Transverse colon (tissue), 4 donors: Measurements from ENCODE around the gene CLSTN1. TPM values are rescaled to one million over a fixed set of nuclear protein-coding genes. Genes with fewer than 3 reads are reported as not detected.

Experiments used
- DNase-seq: peaks from one replicate; pipeline ENCODE4 v3.0.0-alpha.2; 2019
- H3K27ac ChIP-seq, 4 donors: fragments of 200-600 bp; sonication (generic); 2 replicates each; pipeline ENCODE4 v1.5.1; 2016 to 2018; ENCODE audit warnings: inconsistent platforms in 4 of 4
- H3K27me3 ChIP-seq: fragments of 200-600 bp; sonication (generic); 2 replicates; pipeline ENCODE4 v1.5.1; 2017; ENCODE audit warnings: inconsistent platforms
- H3K36me3 ChIP-seq, 4 donors: fragments of 200-600 bp; sonication (generic); 2 replicates each; pipeline ENCODE4 v1.5.1; 2017 to 2019; ENCODE audit warnings: inconsistent platforms in 4 of 4
- H3K4me1 ChIP-seq, 4 donors: fragments of 200-600 bp; sonication (generic); 2 replicates each; pipeline ENCODE4 v1.5.1; 2017 to 2020; ENCODE audit warnings: inconsistent platforms in 4 of 4
- H3K4me3 ChIP-seq, 4 donors: fragments of 200-600 bp; sonication (generic); 1 replicate in 1 of 4; 2 replicates in 3 of 4; pipeline versions ENCODE4 v1.5.1 to v1.6.1; 2017 to 2019; ENCODE audit warnings: inconsistent platforms in 4 of 4
- H3K9me3 ChIP-seq, 2 donors: fragments of 200-600 bp; sonication (generic); 2 replicates each; pipeline ENCODE4 v1.5.1; 2017 to 2019; ENCODE audit warnings: inconsistent platforms in 2 of 2
- CTCF ChIP-seq, 5 experiments: fragments of 200-600 bp in 3 of 5; fragments of 450-650 bp in 2 of 5; sonication (generic) in 3 of 5; IDR thresholded peaks; 1 replicate in 2 of 5; 2 replicates in 3 of 5; pipeline ENCODE4 v1.5.1; 2016 to 2017; ENCODE audit warnings: antibody characterized with exemption in 5 of 5, inconsistent platforms in 3 of 5, mild to moderate bottlenecking in 2 of 5, moderate library complexity in 1 of 5
- EP300 ChIP-seq: sonication (generic); formaldehyde crosslinking; IDR thresholded peaks from one replicate; pipeline ENCODE4 v1.6.1; 2017; ENCODE audit warnings: antibody characterized with exemption, low read depth
- POLR2A ChIP-seq: fragments of 450-650 bp; IDR thresholded peaks from one replicate; pipeline ENCODE4 v1.6.1; 2016; ENCODE audit warnings: antibody characterized with exemption, mild to moderate bottlenecking, moderate library complexity
- POLR2AphosphoS5 ChIP-seq, 3 donors: sonication (generic); formaldehyde crosslinking; IDR thresholded peaks; one replicate each; pipeline ENCODE4 v1.6.1; 2016; ENCODE audit warnings: antibody characterized with exemption in 3 of 3
- WGBS, 2 donors: methylation state at CpG; one replicate each; pipeline ENCODE4 v1.1.5; 2018; ENCODE audit warnings: low coverage in 1 of 2; 5-methylcytosine and 5-hydroxymethylcytosine counted together
- in situ Hi-C, 4 donors: fragments of 200-750 bp; cut with MboI; loops; one replicate each; pipeline versions ENCODE4 v1.15.0 to v1.15.1; 2017; ENCODE audit warnings: low sequenced_read_pairs in 3 of 4, low pct_ligation_motif_present in 1 of 4, low pct_unique_long_range_greater_than_20kb in 1 of 4
- intact Hi-C: fragments of 100-400 bp; cut with DNase I; formaldehyde crosslinking; loops from one replicate; pipeline ENCODE4 v1.15.1; 2023; ENCODE audit warnings: low total_unique reads
- total RNA-seq, 4 donors: library from RNA; depleted of rRNA; stranded (reverse); fragments of >200 nt; gene quantifications; one replicate each; pipeline ENCODE4 v1.1.0, GENCODE V29; 2016

The CLSTN1 gene
- total RNA-seq, 4 donors from 2014 or later, result 118 to 191 (median 143) TPM

GRCh38 chr1:9723068-9723805 is 100.5 kb downstream of the CLSTN1 start:
- in situ Hi-C loops, result no loop called here
- WGBS, 2 donors, result 97% methylated on average over 12 of the region's 14 CpGs; no CpG with 5 or more reads in 1 of the 2 donors
- peaks cover 0 to 10% (median 4%) of the 10 kb centered on the region in 4 donors for H3K4me1 ChIP-seq

GRCh38 chr1:9722378-9722749 is 101.4 kb downstream of the CLSTN1 start:
- Histone ChIP-seq H3K4me3 (no peak overlapping the region), H3K27ac (no peak overlapping the region), H3K27me3 (no peaks in the 10 kb centered on the region), H3K36me3 (peaks cover 0 to 9% (median 0%) of the 10 kb centered on the region in 4 donors), H3K4me1 (peaks cover 0 to 15% (median 4%) of the 10 kb centered on the region in 4 donors), H3K9me3 (no peaks in the 10 kb centered on the region)
- DNase-seq, result no peak
- WGBS, 2 donors, result 87% methylated on average over 10 of the region's 10 CpGs; no CpG with 5 or more reads in 1 of the 2 donors
- TF ChIP-seq CTCF (IDR thresholded peaks at IDR 0.05) (no peak), EP300 (no peak), POLR2AphosphoS5 (IDR thresholded peaks at IDR 0.05) (no peak), POLR2A (no peak)
- intact Hi-C loops, result loop anchor here (10.0 kb wide), 1 partner anchor 142 kb away; no protein-coding TSS in a partner anchor
- in situ Hi-C loops, result no loop called here

More at GRCh38 chr1:9723068-9723805, 100.5 kb downstream of the CLSTN1 start:
- TF ChIP-seq CTCF (IDR thresholded peaks at IDR 0.05), result no peak
- TF ChIP-seq EP300, result no peak
- TF ChIP-seq POLR2AphosphoS5 (IDR thresholded peaks at IDR 0.05), result no peak
- TF ChIP-seq POLR2A, result no peak
- intact Hi-C loops, result loop anchor here (1.0 to 10.0 kb wide), 2 partner anchors 33 to 142 kb away; no protein-coding TSS in a partner anchor
- DNase-seq, result no peak
- Histone ChIP-seq H3K27ac (no peak overlapping the region), H3K9me3 (no peaks in the 10 kb centered on the region), H3K27me3 (no peaks in the 10 kb centered on the region), H3K4me3 (no peak overlapping the region), H3K36me3 (peaks cover 0 to 9% (median 0%) of the 10 kb centered on the region in 4 donors)

GRCh38 chr1:9721606-9722377 is 102.0 kb downstream of the CLSTN1 start:
- Histone ChIP-seq H3K27me3 (no peaks in the 10 kb centered on the region), H3K27ac (no peak overlapping the region), H3K36me3 (peaks cover 0 to 9% (median 0%) of the 10 kb centered on the region in 4 donors), H3K4me3 (no peak overlapping the region), H3K4me1 (peaks cover 0 to 15% (median 4%) of the 10 kb centered on the region in 4 donors), H3K9me3 (no peaks in the 10 kb centered on the region)
- DNase-seq, result peak; percentile 48
- intact Hi-C loops, result loop anchor here (2.0 to 10.0 kb wide), 2 partner anchors 17 to 143 kb away; no protein-coding TSS in a partner anchor
- TF ChIP-seq EP300, result no peak
- TF ChIP-seq POLR2A, result no peak
- peak; percentile 43 to 75 (median 63) for TF ChIP-seq CTCF (IDR thresholded peaks at IDR 0.05)
- TF ChIP-seq POLR2AphosphoS5 (IDR thresholded peaks at IDR 0.05), result no peak
- in situ Hi-C loops, result no loop called here
- WGBS, 2 donors, result 87% methylated on average over 10 of the region's 29 CpGs; no CpG with 5 or more reads in 1 of the 2 donors
